IPS DF 4.7 (cell line): ENCODE measurements around the gene ARID5A.

Experiments used
- DNase-seq: peaks from one replicate; pipeline ENCODE4 v3.0.0-alpha.2; 2013; ENCODE audit warnings: low spot score; ENCODE audit errors: extremely low read depth

Gene ARID5A

GRCh38 chr2:96506016-96506906 is 30.3 kb upstream of the ARID5A start:
- DNase-seq, result no peak

DNA sequence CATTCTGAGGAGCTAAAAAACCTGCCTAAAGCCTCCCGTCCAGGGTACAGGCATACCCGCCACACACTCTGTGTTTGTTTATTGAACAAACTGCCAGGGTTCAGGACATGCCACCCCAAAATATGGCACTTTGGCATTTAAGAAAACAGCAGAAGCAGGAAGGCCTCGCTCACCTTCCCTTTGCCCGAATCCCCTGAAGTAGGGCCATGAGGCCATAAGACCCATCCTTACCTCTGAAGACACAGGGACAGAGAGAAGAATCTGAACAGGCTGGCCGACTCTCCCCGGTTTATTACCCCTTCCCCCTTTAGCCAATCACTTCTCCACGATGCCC is 29.7 kb upstream of the ARID5A start:
- DNase-seq, result no peak

DNA sequence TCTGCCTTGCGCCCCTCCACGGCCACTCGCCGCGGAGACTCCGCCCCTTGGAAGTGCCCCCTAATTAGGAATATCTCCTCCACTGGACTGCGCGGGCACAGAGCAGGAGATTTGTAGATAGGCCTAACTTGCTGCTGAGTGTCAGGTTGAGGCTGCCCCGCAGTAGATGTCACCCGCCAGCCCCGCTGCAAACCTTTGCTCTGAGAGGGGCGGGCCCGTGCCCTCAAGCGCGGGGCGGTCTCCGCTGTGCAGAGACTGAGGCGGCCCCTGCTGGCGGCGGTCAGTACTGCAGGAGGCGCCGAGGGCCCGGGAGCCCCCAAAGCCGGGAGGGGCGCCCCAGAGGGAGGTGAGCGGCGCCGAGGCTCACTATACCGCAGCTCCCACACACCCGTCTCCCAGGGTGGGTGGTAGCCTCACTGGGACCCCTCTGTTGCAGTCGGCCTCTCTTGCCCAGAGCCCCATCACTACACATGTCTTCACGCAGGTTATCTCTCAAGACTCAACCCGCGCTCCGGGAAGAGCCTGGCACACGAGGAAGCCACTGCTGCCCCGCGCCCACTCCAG is 28.5 kb upstream of the ARID5A start:
- no peak for DNase-seq

DNA sequence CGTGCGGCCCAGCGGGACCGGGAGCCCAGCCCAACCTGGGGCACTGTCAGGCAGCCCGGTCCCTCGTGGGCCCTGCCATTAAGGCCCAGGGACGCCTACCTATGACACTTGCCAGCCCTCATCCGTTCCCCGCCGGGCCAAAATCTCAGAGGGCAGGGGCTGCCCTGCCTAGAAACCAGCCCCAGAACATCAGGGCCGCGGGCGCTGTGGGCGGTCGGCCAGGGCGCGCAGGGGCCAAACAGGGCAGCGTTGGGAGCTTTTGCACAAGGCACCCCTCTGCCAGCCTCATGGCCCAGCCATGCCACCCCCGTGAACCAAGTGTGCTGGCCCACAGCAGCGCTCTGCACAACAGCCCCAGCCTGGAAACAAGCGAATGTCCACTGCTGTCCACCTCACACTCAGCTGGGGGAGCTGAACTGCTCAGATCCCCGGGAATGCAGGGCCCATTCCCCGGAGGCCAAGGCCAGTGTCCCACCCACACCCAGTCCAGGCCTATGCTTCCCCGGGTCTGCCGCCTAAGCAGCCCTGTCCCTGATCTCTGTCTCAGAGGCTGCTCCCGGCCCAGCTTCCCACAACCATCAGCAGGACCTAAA is 27.9 kb upstream of the ARID5A start:
- DNase-seq, result no peak

- DNase-seq, result peak; percentile 79
Measured at GRCh38 chr2:96509114-96509846, 27.3 kb upstream of the ARID5A start.

DNA sequence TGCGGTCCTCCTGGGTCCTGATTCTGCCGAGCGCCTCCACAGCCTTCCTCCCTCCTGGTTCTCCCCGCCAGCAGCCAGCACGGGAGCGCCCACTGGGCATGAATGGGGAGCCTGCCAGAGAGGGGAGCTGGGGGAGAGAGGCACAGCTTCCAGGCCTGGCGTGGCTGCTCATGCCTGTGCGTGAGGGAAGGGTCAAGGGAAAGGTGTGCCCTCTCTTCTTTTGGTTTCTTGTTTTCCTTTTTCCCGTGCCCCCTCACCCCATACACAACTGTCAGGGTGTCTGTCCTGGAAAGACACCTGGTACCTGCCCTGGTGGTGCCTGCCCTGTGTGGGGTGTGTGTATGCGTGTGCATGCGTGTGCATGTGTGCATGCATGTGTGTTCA is 26.7 kb upstream of the ARID5A start:
- DNase-seq, result no peak

DNA sequence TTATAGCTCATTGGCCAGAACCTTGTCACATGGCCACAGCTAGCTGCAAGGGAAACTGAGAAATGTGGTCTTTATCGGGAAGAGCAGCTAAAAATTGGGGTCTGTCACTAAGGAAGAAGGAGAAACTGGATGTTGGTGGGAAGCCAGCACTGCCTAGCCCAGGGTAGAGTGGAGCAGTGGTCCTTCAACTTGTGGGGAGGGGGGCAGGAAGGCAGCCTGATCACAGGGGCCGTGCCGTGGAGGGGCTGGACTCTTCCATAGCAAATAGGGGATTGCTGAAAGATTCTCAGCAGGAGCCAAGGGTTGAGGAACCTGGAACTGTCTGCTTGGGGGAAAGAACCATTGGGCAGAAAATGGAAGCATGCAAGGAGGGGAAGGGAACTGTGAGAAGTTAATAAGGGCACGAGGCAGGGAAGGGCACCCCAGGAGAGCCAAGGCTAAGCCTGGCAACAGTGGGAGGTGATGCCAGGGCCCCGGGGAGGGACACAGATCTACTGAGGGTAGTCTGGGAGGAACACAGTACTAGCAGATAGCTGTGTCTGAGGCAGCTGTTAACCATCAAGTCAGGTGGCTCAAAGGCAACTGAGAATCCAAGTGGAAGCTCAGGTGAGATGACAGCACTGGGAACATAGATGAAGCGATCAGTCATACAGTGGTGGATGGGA is 25.5 kb upstream of the ARID5A start:
- no peak for DNase-seq

GRCh38 chr2:96511851-96512250 is 24.7 kb upstream of the ARID5A start:
- no peak for DNase-seq

GRCh38 chr2:96512341-96512740 is 24.2 kb upstream of the ARID5A start:
- DNase-seq, result no peak

GRCh38 chr2:96514521-96514920 is 22.0 kb upstream of the ARID5A start:
- no peak for DNase-seq

DNA sequence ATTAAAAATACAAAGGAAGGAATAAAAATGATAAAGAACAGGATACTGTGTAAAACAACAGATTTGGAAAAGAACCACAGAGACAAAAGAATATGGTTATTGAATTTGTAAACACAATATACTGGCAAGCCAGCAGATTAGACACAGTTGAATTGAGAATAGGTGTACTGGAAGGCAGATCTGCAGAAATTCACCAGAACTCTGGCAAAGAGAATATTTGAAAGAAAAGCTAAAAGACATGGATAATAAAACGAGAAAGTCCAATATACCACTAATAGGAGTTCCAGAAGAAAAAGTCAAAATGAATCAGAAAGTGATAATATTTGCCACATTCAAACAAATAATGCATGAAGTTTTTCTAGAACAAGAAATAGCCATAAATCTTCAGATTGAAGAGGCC is 19.5 kb upstream of the ARID5A start:
- DNase-seq, result no peak

GRCh38 chr2:96520231-96520630 is 16.3 kb upstream of the ARID5A start:
- DNase-seq, result no peak

GRCh38 chr2:96520697-96521096 is 15.9 kb upstream of the ARID5A start:
- no peak for DNase-seq

GRCh38 chr2:96521219-96521618 is 15.3 kb upstream of the ARID5A start:
- no peak for DNase-seq

- DNase-seq, result no peak
Measured at GRCh38 chr2:96522304-96523203, 14.0 kb upstream of the ARID5A start.

GRCh38 chr2:96523659-96524481 is 12.7 kb upstream of the ARID5A start:
- no peak for DNase-seq

DNA sequence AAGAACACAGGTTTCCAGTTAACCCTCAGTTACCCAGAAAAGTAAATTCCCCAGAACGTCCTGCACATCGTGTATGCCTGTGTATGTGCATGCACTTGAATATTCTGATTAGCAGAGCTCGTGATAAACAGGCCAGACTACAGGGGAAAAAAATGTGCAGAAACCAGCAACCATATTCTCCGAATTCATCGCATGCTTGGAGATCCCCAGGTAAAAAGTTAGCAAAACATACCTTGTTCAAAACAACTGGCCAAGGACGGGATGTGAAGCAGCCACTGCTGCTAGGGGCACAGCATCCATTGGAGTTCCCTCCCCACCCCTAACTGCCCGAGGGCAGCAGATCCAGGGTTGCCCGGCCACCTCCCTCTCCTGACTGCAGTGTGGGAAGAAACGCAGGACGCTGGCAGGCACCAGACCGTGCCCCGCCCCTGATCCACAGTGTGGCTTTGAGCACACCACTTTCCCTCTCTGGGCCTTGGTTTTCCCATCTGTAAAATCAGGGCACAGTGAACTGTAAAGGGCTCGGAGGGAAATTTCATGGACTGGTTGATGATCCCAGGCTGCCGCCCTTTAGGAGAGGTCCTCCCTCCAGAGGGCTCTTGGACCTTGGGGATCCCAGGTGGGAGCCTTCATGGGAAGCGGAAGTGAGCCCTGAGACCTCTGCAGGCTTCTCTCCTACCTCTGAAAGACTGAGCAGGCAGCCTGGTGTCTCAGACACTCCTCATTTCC is 11.9 kb upstream of the ARID5A start:
- no peak for DNase-seq

DNA sequence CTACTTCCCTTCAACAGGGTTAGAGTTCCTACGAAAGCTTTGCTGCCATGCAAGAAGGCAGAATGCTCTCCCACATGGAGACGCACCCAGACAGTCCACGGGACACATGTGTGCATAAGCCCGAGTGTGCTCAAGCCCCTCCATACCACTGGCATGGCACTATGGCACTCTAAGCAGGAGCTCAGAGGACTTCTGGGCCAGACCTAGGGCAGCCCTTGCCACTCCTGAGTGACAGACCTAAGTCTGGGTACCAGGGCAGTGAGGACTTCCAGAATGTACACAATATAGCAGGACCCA is 11.4 kb upstream of the ARID5A start:
- no peak for DNase-seq

- no peak for DNase-seq
Measured at GRCh38 chr2:96526101-96526591, 10.4 kb upstream of the ARID5A start.
